Keratinocyte (primary cell): ENCODE results near the gene ZBTB20. TPM values are rescaled to one million over a fixed set of nuclear protein-coding genes. Genes with fewer than 3 reads are reported as not detected.

Source experiments
- DNase-seq: peaks from one replicate; pipeline ENCODE4 v3.0.0-alpha.2; 2011; ENCODE audit warnings: low read depth, missing footprints, low spot score
- FAIRE-seq: peaks from 2 replicates; lab custom pipeline; 2011; peaks lifted over from hg19 to GRCh38; lab: Jason Lieb, UNC
- H2AFZ ChIP-seq: 2 replicates; pipeline ENCODE4 v1.6.0; 2012; ENCODE audit warnings: low read length, control low read depth, inconsistent platforms; ENCODE audit not compliant: control insufficient read depth
- H3K27ac ChIP-seq: 2 replicates; pipeline ENCODE4 v1.5.1; 2011; ENCODE audit warnings: low read length; ENCODE audit not compliant: control insufficient read depth, insufficient read depth
- H3K27me3 ChIP-seq: 3 replicates; pipeline ENCODE4 v1.6.0; 2011; ENCODE audit warnings: low read length; ENCODE audit not compliant: control insufficient read depth, insufficient read depth; ENCODE audit errors: extremely low read depth
- H3K36me3 ChIP-seq, 2 experiments: 2 replicates in 1 of 2; 3 replicates in 1 of 2; pipeline ENCODE4 v1.5.1; 2011; ENCODE audit warnings: low read length in 2 of 2, mild to moderate bottlenecking in 1 of 2; ENCODE audit not compliant: control insufficient read depth in 2 of 2, insufficient read depth in 2 of 2; ENCODE audit errors: extremely low read depth in 1 of 2
- H3K4me1 ChIP-seq: 3 replicates; pipeline ENCODE4 v1.5.1; 2011; ENCODE audit warnings: low read length; ENCODE audit not compliant: control insufficient read depth, insufficient read depth; ENCODE audit errors: extremely low read depth
- H3K4me2 ChIP-seq: 3 replicates; pipeline ENCODE4 v1.6.0; 2011; ENCODE audit warnings: low read depth, low read length; ENCODE audit not compliant: control insufficient read depth, insufficient read depth; ENCODE audit errors: extremely low read depth
- H3K4me3 ChIP-seq, 3 experiments: fragments of 200-600 bp in 1 of 3; sonication (generic) in 1 of 3; 2 replicates in 2 of 3; 3 replicates in 1 of 3; pipeline ENCODE4 v1.5.1; 2011 to 2016; ENCODE audit warnings: low read length in 3 of 3, mild to moderate bottlenecking in 3 of 3, control low read depth in 2 of 3, inconsistent platforms in 1 of 3, low read depth in 1 of 3, mixed read lengths in 1 of 3, mixed run types in 1 of 3, moderate library complexity in 1 of 3; ENCODE audit not compliant: control insufficient read depth in 2 of 3, insufficient read depth in 2 of 3; ENCODE audit errors: extremely low read depth in 1 of 3
- H3K79me2 ChIP-seq: 2 replicates; pipeline ENCODE4 v1.6.0; 2012; ENCODE audit warnings: low read length; ENCODE audit not compliant: control insufficient read depth, insufficient read depth
- H3K9ac ChIP-seq: 3 replicates; pipeline ENCODE4 v1.6.0; 2011; ENCODE audit warnings: low read length; ENCODE audit not compliant: control insufficient read depth, insufficient read depth; ENCODE audit errors: extremely low read depth
- H3K9me1 ChIP-seq: 3 replicates; pipeline ENCODE4 v1.6.0; 2011; ENCODE audit warnings: low read length; ENCODE audit not compliant: control insufficient read depth, insufficient read depth; ENCODE audit errors: extremely low read depth
- H3K9me3 ChIP-seq: 2 replicates; pipeline ENCODE4 v1.5.1; 2012; ENCODE audit warnings: low read depth, low read length; ENCODE audit not compliant: control insufficient read depth
- H4K20me1 ChIP-seq: 3 replicates; pipeline ENCODE4 v1.6.0; 2011; ENCODE audit warnings: low read length; ENCODE audit not compliant: control insufficient read depth, insufficient read depth; ENCODE audit errors: extremely low read depth
- EZH2 ChIP-seq: IDR thresholded peaks from one replicate; pipeline ENCODE4 v1.6.1; 2012; ENCODE audit warnings: inconsistent platforms, mild to moderate bottlenecking, low read length, moderate library complexity
- dilution Hi-C: fragments of 300-500 bp; cut with MboI; formaldehyde crosslinking; loops from one replicate; pipeline ENCODE4 v1.7.0; 2020; ENCODE audit warnings: low sequenced_read_pairs; ENCODE audit not compliant: extremely low pct_ligation_motif_present
- polyA plus RNA-seq, 5 experiments: library from polyadenylated mRNA; depleted of rRNA in 3 of 5; stranded (reverse) in 3 of 5; stranded (forward) in 1 of 5; unstranded in 1 of 5; fragments of >200 nt; gene quantifications; 1 replicate in 1 of 5; 2 replicates in 3 of 5; 3 replicates in 1 of 5; pipeline versions ENCODE4 v1.2.1 to v1.2.3, GENCODE V29; 2011 to 2012; ENCODE audit warnings: missing spikeins in 2 of 5, low read depth in 1 of 5, low replicate concordance in 1 of 5
- TF ChIP-seq, protein P1 (sequence below), 3 experiments: IDR thresholded peaks in 1 of 3; conservative IDR thresholded peaks in 1 of 3; optimal IDR thresholded peaks in 1 of 3; 2 replicates in 2 of 3; 3 replicates in 1 of 3; pipeline versions ENCODE3 to v1.5.1; 2011; ENCODE audit warnings: low read length in 3 of 3, mild to moderate bottlenecking in 3 of 3, moderate library complexity in 2 of 3, control low read depth in 1 of 3, inconsistent platforms in 1 of 3; ENCODE audit not compliant: insufficient read depth in 2 of 3; ENCODE audit errors: extremely low read depth in 1 of 3

The ZBTB20 gene
- polyA plus RNA-seq, 1 donor (not counting 4 experiments of a cell fraction or from before 2014, with no cell fraction given), result 0.52 TPM

DNA sequence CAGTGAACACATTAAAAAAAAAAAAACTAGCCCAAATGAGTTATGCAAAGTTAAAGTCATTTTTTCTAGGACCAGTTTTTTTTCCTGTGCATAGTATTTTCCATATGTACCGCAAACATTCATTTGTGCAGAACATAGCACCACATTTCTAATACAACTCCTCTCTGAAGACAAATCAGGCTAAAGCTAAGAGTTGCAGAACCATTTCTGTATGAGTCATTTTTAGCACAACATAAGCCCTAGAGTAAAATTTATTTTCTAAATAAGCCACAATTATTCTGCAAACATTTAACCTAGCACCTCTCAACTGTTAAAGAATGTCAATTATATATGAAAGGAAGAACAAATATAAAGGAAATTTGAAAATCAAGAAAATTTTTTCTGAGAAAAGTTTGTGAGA, 477.5 kb downstream of the ZBTB20 start:
- H3K79me2 ChIP-seq, result no peaks in the 10 kb centered on the region
- no peak for DNase-seq
- no peak overlapping the region for H2AFZ ChIP-seq
- H4K20me1 ChIP-seq, result no peaks in the 10 kb centered on the region
- no peaks in the 10 kb centered on the region for H3K9me1 ChIP-seq
- no peak overlapping the region for H3K4me2 ChIP-seq
- no peak overlapping the region for H3K27ac ChIP-seq
- H3K4me1 ChIP-seq, result no peaks in the 10 kb centered on the region
- no peaks in the 10 kb centered on the region for H3K27me3 ChIP-seq
- dilution Hi-C loops, result no loop called here
- FAIRE-seq, result no peak
- TF ChIP-seq, protein P1, sequence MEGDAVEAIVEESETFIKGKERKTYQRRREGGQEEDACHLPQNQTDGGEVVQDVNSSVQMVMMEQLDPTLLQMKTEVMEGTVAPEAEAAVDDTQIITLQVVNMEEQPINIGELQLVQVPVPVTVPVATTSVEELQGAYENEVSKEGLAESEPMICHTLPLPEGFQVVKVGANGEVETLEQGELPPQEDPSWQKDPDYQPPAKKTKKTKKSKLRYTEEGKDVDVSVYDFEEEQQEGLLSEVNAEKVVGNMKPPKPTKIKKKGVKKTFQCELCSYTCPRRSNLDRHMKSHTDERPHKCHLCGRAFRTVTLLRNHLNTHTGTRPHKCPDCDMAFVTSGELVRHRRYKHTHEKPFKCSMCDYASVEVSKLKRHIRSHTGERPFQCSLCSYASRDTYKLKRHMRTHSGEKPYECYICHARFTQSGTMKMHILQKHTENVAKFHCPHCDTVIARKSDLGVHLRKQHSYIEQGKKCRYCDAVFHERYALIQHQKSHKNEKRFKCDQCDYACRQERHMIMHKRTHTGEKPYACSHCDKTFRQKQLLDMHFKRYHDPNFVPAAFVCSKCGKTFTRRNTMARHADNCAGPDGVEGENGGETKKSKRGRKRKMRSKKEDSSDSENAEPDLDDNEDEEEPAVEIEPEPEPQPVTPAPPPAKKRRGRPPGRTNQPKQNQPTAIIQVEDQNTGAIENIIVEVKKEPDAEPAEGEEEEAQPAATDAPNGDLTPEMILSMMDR (optimal IDR thresholded peaks at IDR 0.05 in 1 of 3, IDR thresholded peaks at IDR 0.05 in 1 of 3, conservative IDR thresholded peaks at IDR 0.05 in 1 of 3; ENCODE audit: extremely low read depth in 1 of 3, insufficient read depth in 2 of 3, low read length in 3 of 3), result no peak
- no peak for TF ChIP-seq EZH2
- H3K9me3 ChIP-seq, result no peaks in the 10 kb centered on the region
- no peak overlapping the region for H3K9ac ChIP-seq
- no peaks in the 10 kb centered on the region for H3K36me3 ChIP-seq
- H3K4me3 ChIP-seq, result no peak overlapping the region

DNA sequence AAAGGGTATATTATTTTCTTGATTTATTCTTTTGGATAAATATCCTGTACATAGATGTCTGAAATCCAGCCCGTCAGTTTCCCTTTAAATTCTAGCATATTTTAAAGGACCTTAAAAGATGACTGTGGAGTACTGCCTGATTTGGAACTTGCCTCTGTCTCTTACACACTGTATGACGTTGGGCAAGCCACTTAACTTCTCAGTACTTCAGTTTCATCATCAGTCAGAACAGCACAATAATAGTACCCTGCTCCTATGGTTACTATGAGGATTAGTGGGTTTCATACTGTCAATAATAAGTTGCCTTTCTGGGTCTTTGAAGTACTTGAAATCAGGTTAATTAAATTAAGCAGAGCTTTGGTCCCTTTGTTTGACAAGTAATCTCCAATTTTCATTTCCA, 479.0 kb downstream of the ZBTB20 start:
- TF ChIP-seq, protein P1 (optimal IDR thresholded peaks at IDR 0.05 in 1 of 3, IDR thresholded peaks at IDR 0.05 in 1 of 3, conservative IDR thresholded peaks at IDR 0.05 in 1 of 3; ENCODE audit: extremely low read depth in 1 of 3, insufficient read depth in 2 of 3, low read length in 3 of 3), result no peak
- no peak for TF ChIP-seq EZH2
- Histone ChIP-seq H3K9me3 (no peaks in the 10 kb centered on the region), H4K20me1 (no peaks in the 10 kb centered on the region), H3K4me1 (no peaks in the 10 kb centered on the region), H3K4me3 (no peak overlapping the region), H2AFZ (no peak overlapping the region), H3K4me2 (no peak overlapping the region), H3K27me3 (no peaks in the 10 kb centered on the region), H3K36me3 (no peaks in the 10 kb centered on the region), H3K9me1 (no peaks in the 10 kb centered on the region), H3K27ac (no peak overlapping the region), H3K79me2 (no peaks in the 10 kb centered on the region), H3K9ac (no peak overlapping the region)
- FAIRE-seq (no peak), DNase-seq (no peak)
- dilution Hi-C loops, result no loop called here
